ENCODE results near the gene PPARA. TPM values are rescaled to one million over a fixed set of nuclear protein-coding genes. Genes with fewer than 3 reads are reported as not detected.

Gene PPARA
- total RNA-seq, 6 donors from 2014 or later: 10.2 to 27.0 (median 20.9) TPM

- 94 to 95% methylated on average over 4 of the region's 4 CpGs for WGBS, 2 donors
- H3K9me3 ChIP-seq: peaks cover 14 to 29% (median 18%) of the 10 kb centered on the region in 4 donors
- peaks cover 0 to 24% (median 6%) of the 10 kb centered on the region in 4 donors for H3K36me3 ChIP-seq
- no peaks in the 10 kb centered on the region for H3K4me1 ChIP-seq
- H3K27ac ChIP-seq: no peak overlapping the region
- DNase-seq: no peak
- no peak overlapping the region for H3K4me3 ChIP-seq
- ATAC-seq (ENCODE audit: low FRiP score in 2 of 2): no peak
- no peaks in the 10 kb centered on the region for H3K27me3 ChIP-seq
- TF ChIP-seq POLR2AphosphoS5 (IDR thresholded peaks at IDR 0.05): no peak
- TF ChIP-seq POLR2A (IDR thresholded peaks at IDR 0.05): no peak
- TF ChIP-seq, protein P1, sequence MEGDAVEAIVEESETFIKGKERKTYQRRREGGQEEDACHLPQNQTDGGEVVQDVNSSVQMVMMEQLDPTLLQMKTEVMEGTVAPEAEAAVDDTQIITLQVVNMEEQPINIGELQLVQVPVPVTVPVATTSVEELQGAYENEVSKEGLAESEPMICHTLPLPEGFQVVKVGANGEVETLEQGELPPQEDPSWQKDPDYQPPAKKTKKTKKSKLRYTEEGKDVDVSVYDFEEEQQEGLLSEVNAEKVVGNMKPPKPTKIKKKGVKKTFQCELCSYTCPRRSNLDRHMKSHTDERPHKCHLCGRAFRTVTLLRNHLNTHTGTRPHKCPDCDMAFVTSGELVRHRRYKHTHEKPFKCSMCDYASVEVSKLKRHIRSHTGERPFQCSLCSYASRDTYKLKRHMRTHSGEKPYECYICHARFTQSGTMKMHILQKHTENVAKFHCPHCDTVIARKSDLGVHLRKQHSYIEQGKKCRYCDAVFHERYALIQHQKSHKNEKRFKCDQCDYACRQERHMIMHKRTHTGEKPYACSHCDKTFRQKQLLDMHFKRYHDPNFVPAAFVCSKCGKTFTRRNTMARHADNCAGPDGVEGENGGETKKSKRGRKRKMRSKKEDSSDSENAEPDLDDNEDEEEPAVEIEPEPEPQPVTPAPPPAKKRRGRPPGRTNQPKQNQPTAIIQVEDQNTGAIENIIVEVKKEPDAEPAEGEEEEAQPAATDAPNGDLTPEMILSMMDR (IDR thresholded peaks at IDR 0.05): no peak
- no peak for TF ChIP-seq EP300 (IDR thresholded peaks at IDR 0.05)
Observed at GRCh38 chr22:46178755-46179505, 28.6 kb downstream of the PPARA start.

DNA sequence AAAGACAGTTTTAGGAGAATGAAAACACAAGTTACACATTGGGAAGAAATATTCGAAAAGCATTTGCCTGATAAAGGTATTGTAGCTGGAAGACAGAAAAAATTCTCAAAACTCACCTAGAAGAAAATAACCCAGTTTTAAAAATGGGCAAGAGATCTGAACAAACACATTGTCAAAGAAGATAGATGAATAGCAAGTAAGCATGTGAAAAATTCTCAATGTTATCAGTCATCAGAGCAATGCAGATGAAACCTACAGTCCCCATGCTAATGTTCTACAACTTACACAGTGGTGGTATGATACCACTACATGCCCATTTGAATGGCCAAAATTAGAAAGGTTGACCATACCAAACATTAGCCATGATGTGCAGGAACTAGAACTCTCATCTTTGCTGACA, 29.4 kb downstream of the PPARA start:
- DNase-seq (no peak), ATAC-seq (ENCODE audit: low FRiP score in 2 of 2) (no peak)
- no peak overlapping the region for H3K4me3 ChIP-seq
- peaks cover 14 to 29% (median 18%) of the 10 kb centered on the region in 4 donors for H3K9me3 ChIP-seq
- peaks cover 0 to 24% (median 6%) of the 10 kb centered on the region in 4 donors for H3K36me3 ChIP-seq
- no peak overlapping the region for H3K27ac ChIP-seq
- 92 to 94% methylated on average over 1 of the region's 1 CpG for WGBS, 2 donors
- H3K4me1 ChIP-seq: no peaks in the 10 kb centered on the region
- no peaks in the 10 kb centered on the region for H3K27me3 ChIP-seq
- no peak for TF ChIP-seq POLR2A (IDR thresholded peaks at IDR 0.05)
- no peak for TF ChIP-seq POLR2AphosphoS5 (IDR thresholded peaks at IDR 0.05)
- TF ChIP-seq, protein P1 (IDR thresholded peaks at IDR 0.05): no peak
- TF ChIP-seq EP300 (IDR thresholded peaks at IDR 0.05): no peak

- Histone ChIP-seq H3K27me3 (no peaks in the 10 kb centered on the region), H3K9me3 (peaks cover 14 to 29% (median 18%) of the 10 kb centered on the region in 4 donors), H3K4me1 (no peaks in the 10 kb centered on the region), H3K4me3 (no peak overlapping the region), H3K36me3 (peaks cover 0 to 24% (median 6%) of the 10 kb centered on the region in 4 donors), H3K27ac (no peak overlapping the region)
- DNase-seq (no peak), ATAC-seq (ENCODE audit: low FRiP score in 2 of 2) (no peak)
- WGBS, 2 donors: 98 to 99% methylated on average over 12 of the region's 12 CpGs
- TF ChIP-seq, protein P1 (IDR thresholded peaks at IDR 0.05): no peak
- TF ChIP-seq POLR2AphosphoS5 (IDR thresholded peaks at IDR 0.05) (no peak), EP300 (IDR thresholded peaks at IDR 0.05) (no peak), POLR2A (IDR thresholded peaks at IDR 0.05) (no peak)
Observed at GRCh38 chr22:46180370-46181137, 30.2 kb downstream of the PPARA start.

DNA sequence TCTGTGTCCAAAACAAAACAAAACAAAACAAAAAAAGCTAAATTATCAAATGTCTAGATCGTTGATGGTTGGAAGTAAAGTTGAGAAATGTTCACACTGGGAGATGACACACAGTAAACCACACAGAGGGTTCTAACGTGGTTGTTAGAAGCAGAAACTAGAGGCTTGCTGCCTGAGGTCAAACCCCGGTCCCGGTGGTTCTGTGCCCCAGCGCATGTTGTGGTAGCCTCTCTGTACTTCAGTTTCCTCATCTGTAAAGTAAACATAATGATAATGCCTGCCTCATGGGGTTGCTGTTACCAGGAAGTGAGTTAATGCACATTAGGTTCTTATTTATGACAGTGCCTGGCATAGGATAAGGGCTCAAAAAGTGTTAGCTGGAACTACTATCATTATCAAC, 33.4 kb downstream of the PPARA start:
- ATAC-seq (ENCODE audit: low FRiP score in 2 of 2): no peak
- H3K9me3 ChIP-seq: peaks cover 14 to 28% (median 18%) of the 10 kb centered on the region in 4 donors
- TF ChIP-seq POLR2AphosphoS5 (IDR thresholded peaks at IDR 0.05) (no peak), EP300 (IDR thresholded peaks at IDR 0.05) (no peak), POLR2A (IDR thresholded peaks at IDR 0.05) (no peak)
- TF ChIP-seq, protein P1 (IDR thresholded peaks at IDR 0.05): no peak

More for the DNA sequence above, 33.4 kb downstream of the PPARA start:
- DNase-seq: no peak
- 69% methylated on average over 5 of the region's 5 CpGs for WGBS, 2 donors
- Histone ChIP-seq H3K4me1 (no peaks in the 10 kb centered on the region), H3K27me3 (no peaks in the 10 kb centered on the region), H3K27ac (no peak overlapping the region), H3K36me3 (peaks cover 0 to 24% (median 6%) of the 10 kb centered on the region in 4 donors), H3K4me3 (no peak overlapping the region)

All from upper lobe of left lung (tissue), 6 donors.